ENCODE data around the gene MARS2.

MARS2 gene

GRCh38 chr2:197705121-197705911 lies at the start of gene MARS2:
TSS of gene MARS2 (plus strand) at chr2:197705369. CDS start at chr2:197705406, 37 bp downstream.
- H3K36me3 ChIP-seq (ENCODE audit: control insufficient read depth in 2 of 2, insufficient read depth in 1 of 2, low read length in 2 of 2): peaks cover 0 to 16% of the 10 kb centered on the region in 2 experiments; a peak in 1 of 3 replicates
- CTCF ChIA-PET: interaction anchor here (0.6 to 1.3 kb wide), 3 partner anchors 13 to 154 kb away, joined by 3 to 4 read pairs (median 4); no protein-coding TSS in a partner anchor
- H3K27ac ChIP-seq (ENCODE audit: extremely low read depth, low read depth, low read length): peak within 1 kb of the TSS; percentile 66; the same call in 1 of the 2 replicates
- H3K4me3 ChIP-seq (ENCODE audit: low read depth, low read length): peak within 1 kb of the TSS; percentile 85
- no peaks in the 10 kb centered on the region for H3K9me3 ChIP-seq (ENCODE audit: control insufficient read depth, insufficient read depth, low read depth, low read length)
- POLR2A ChIA-PET: interaction anchor here (0.5 to 2.6 kb wide), 7 partner anchors 170 to 364 kb away, joined by 3 to 23 read pairs (median 4); partner anchors contain the start of genes COQ10B, HSPD1, HSPE1 and MOB4
- H3K4me1 ChIP-seq (ENCODE audit: control insufficient read depth, insufficient read depth, low read length): peaks cover 6% of the 10 kb centered on the region; the same call in 1 of the 2 replicates
- TF ChIP-seq ZNF16 (tag by site-specific recombination; IDR thresholded peaks at IDR 0.05; ENCODE audit: low read depth): no peak
- no peak for TF ChIP-seq ZNF311 (tag by site-specific recombination; IDR thresholded peaks at IDR 0.05; ENCODE audit: borderline replicate concordance)
- no peak for TF ChIP-seq ZNF146 (tag by site-specific recombination; IDR thresholded peaks at IDR 0.05)
- no peak for TF ChIP-seq TCF7L2 (IDR thresholded peaks at IDR 0.05; ENCODE audit: borderline replicate concordance, low read depth, low read length)
- TF ChIP-seq ZBTB26 (tag by site-specific recombination; optimal IDR thresholded peaks at IDR 0.05): peak; percentile 82
- 0 out of 2 replicates have a peak, but pooled peaks have one; percentile 45 for TF ChIP-seq SP7 (tag by site-specific recombination; IDR thresholded peaks at IDR 0.05)
- TF ChIP-seq WT1 (tag by site-specific recombination; IDR thresholded peaks at IDR 0.05): no peak
- no peak for TF ChIP-seq GFI1B (tag by site-specific recombination; IDR thresholded peaks at IDR 0.05)
- TF ChIP-seq ZIC2 (tag by site-specific recombination; IDR thresholded peaks at IDR 0.05): peak; percentile 49
- no peak for TF ChIP-seq ZNF473 (tag by site-specific recombination; IDR thresholded peaks at IDR 0.05)
- peak; percentile 98 for TF ChIP-seq ZNF600 (tag by site-specific recombination; IDR thresholded peaks at IDR 0.05)
- 0 out of 2 replicates have a peak, but pooled peaks have one; percentile 32 for TF ChIP-seq ZNF341 (tag by site-specific recombination; IDR thresholded peaks at IDR 0.05; ENCODE audit: low read depth)
- TF ChIP-seq ZXDB (tag by site-specific recombination; IDR thresholded peaks at IDR 0.05): peak; percentile 52; the same call in 1 of the 2 replicates
- TF ChIP-seq ZEB2 (tag by site-specific recombination; IDR thresholded peaks at IDR 0.05): peak; percentile 62; the same call in 1 of the 2 replicates
- TF ChIP-seq ZNF280C (tag by site-specific recombination; IDR thresholded peaks at IDR 0.05): no peak
- peak; percentile 27; the same call in 1 of the 2 replicates for TF ChIP-seq SCRT2 (tag by site-specific recombination; IDR thresholded peaks at IDR 0.05)
- no peak for TF ChIP-seq ZNF610 (tag by site-specific recombination; IDR thresholded peaks at IDR 0.05; ENCODE audit: borderline replicate concordance)
- TF ChIP-seq ZNF560 (tag by site-specific recombination; IDR thresholded peaks at IDR 0.05; ENCODE audit: borderline replicate concordance): no peak
- TF ChIP-seq ZNF529 (tag by site-specific recombination; IDR thresholded peaks at IDR 0.05; ENCODE audit: insufficient replicate concordance): no peak
- TF ChIP-seq ZNF623 (tag by site-specific recombination; IDR thresholded peaks at IDR 0.05): no peak
- peak; percentile 45; the same call in 1 of the 2 replicates for TF ChIP-seq KLF10 (tag by site-specific recombination; IDR thresholded peaks at IDR 0.05)
- TF ChIP-seq OVOL3 (tag by site-specific recombination; IDR thresholded peaks at IDR 0.05): no peak
- TF ChIP-seq GLIS2 (tag by site-specific recombination; IDR thresholded peaks at IDR 0.05): peak; percentile 36; the same call in 1 of the 2 replicates
- TF ChIP-seq PBX3 (CRISPR knock-in tag; IDR thresholded peaks at IDR 0.05): peak; percentile 37; the same call in 1 of the 2 replicates
- TF ChIP-seq ZNF24 (tag by site-specific recombination; IDR thresholded peaks at IDR 0.05): 0 out of 2 replicates have a peak, but pooled peaks have one; percentile 27
- no peak for TF ChIP-seq ZNF670 (tag by site-specific recombination; IDR thresholded peaks at IDR 0.05; ENCODE audit: low read depth)
- no peak for TF ChIP-seq ZNF701 (tag by site-specific recombination; IDR thresholded peaks at IDR 0.05)
- no peak for TF ChIP-seq ZNF549 (tag by site-specific recombination; IDR thresholded peaks at IDR 0.05)
- TF ChIP-seq ZNF335 (tag by site-specific recombination; conservative IDR thresholded peaks at IDR 0.05): peak; percentile 99
- TF ChIP-seq ZNF76 (tag by site-specific recombination; IDR thresholded peaks at IDR 0.05; ENCODE audit: borderline replicate concordance, low read depth): peak; percentile 24; the same call in 1 of the 2 replicates
- TF ChIP-seq SP2 (tag by site-specific recombination; IDR thresholded peaks at IDR 0.05): peak; percentile 69
- no peak for TF ChIP-seq ZNF660 (tag by site-specific recombination; IDR thresholded peaks at IDR 0.05)
- TF ChIP-seq ZNF843 (tag by site-specific recombination; IDR thresholded peaks at IDR 0.05): peak; percentile 37; the same call in 1 of the 2 replicates
- TF ChIP-seq ZFP37 (tag by site-specific recombination; IDR thresholded peaks at IDR 0.05): 0 out of 2 replicates have a peak, but pooled peaks have one; percentile 58
- 0 out of 2 replicates have a peak, but pooled peaks have one; percentile 28 for TF ChIP-seq KLF9 (tag by site-specific recombination; IDR thresholded peaks at IDR 0.05; ENCODE audit: low read depth)
